GM12875 (cell line): ENCODE data around the gene GNPDA1.

Experiments used
- H3K4me3 ChIP-seq: one replicate; pipeline ENCODE4 v1.5.1; 2011; ENCODE audit warnings: low read depth, low read length, control low read depth
- TF ChIP-seq, protein P1 (sequence below): IDR thresholded peaks from 2 replicates; pipeline ENCODE4 v1.5.1; 2011; ENCODE audit warnings: low read depth, mild to moderate bottlenecking, control low read depth, inconsistent platforms, low read length, moderate library complexity, borderline replicate concordance; ENCODE audit not compliant: insufficient read depth

Gene GNPDA1

DNA sequence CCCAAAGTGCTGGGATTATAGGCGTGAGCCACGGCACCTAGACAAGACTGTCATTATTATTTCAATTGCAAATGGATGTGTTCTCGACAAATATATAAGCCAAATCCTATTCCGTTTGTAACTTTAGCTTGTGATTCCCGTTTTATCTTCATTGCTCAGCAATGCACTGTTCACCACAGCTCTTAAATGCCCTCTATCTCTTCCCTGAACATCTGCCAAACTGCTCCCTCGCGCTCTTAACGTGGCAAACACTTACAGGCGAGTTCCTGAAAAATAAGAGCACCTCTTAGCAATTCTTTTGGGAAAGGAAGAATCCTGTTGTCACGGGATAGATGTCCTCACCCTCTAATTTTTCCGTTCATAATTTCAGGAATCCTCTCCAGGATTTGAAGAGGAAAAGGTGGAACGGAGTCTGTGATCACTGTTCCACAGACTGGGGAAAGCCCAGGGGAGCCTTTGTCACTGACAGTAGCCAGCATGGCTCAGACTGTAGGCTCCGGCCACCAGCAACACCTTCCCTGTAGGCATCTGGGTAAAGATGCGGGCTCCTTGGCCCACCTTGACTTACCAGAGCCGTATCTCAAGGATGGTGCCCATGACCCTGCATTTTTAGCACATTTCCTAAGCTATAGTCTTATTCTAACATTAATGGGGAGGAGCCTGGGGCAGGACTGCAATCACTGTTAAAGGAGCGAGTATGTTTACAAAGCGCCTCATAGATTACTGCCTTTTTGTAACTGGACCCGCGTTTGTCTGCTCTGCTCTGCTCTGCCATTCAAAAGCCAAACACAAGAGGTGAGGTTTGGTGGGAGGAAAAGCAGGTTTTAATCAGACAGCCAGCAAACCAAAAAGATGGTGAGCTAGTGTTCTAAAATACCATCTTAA, 20.2 kb upstream of the GNPDA1 start:
- TF ChIP-seq, protein P1, sequence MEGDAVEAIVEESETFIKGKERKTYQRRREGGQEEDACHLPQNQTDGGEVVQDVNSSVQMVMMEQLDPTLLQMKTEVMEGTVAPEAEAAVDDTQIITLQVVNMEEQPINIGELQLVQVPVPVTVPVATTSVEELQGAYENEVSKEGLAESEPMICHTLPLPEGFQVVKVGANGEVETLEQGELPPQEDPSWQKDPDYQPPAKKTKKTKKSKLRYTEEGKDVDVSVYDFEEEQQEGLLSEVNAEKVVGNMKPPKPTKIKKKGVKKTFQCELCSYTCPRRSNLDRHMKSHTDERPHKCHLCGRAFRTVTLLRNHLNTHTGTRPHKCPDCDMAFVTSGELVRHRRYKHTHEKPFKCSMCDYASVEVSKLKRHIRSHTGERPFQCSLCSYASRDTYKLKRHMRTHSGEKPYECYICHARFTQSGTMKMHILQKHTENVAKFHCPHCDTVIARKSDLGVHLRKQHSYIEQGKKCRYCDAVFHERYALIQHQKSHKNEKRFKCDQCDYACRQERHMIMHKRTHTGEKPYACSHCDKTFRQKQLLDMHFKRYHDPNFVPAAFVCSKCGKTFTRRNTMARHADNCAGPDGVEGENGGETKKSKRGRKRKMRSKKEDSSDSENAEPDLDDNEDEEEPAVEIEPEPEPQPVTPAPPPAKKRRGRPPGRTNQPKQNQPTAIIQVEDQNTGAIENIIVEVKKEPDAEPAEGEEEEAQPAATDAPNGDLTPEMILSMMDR = no peak
- H3K4me3 ChIP-seq = no peak overlapping the region

DNA sequence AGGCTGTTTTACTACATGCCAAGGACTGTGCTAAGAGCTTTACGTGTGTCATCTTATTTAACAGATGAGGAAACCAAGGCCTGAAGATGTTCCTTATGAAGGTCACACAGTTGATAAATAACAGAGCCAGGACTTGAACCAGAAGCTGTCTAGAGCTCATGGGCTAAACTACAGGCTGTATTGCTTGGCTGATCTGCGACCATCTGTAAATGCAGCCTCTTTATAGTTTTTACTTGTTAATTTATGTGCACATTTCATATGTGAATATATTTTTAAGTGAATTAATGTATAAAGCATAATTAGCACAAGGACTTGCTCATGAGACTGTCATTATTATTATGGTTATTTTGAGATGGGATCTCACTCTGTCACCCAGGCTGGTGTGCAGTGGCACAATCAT, 19.3 kb upstream of the GNPDA1 start:
- TF ChIP-seq, protein P1 = no peak
- H3K4me3 ChIP-seq = no peak overlapping the region

DNA sequence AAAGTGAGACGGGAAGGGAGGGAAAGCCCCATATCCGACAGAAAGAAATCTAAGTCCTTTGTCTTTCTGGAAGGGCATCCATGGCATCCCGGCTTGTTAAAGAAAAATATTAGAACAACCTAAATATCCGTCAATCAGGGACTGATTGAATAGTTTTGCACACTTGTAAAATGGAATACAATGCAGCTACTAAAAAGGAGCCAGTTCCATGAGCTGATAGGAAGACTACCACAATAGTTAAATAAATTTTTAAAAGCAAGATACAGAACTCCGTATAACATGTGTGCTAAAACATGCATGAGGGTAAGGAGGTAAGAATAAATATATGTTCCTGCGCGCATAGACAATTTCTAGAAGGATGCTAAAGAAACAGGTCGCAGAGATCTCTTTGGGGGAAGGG, 12.8 kb upstream of the GNPDA1 start:
- TF ChIP-seq, protein P1 = no peak
- H3K4me3 ChIP-seq = no peak overlapping the region

DNA sequence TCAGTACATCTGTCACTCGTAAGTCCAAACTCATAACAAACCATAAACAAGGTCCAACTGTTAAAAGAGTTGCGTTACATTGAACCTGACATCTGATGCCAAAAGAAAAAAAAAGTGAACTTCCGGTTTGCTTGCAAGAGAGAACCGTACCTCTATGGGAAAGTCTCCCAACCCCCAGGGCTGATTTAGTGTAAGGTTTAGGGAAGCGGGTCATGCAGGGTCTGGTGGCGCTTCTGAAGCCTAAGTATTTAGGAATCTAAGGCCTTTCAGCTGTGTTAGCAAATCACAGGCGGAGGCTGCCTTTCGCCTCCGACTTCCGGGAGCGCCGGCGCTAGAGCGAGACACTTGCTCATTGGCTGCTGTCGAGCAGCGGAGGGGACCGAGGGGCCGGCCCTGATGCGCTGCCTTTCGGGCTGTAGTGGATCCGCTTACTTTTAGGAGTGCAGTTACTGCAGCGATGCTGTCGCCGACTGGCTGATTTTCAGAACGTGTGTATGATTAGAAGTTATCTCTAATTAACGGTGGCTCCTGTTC, 12.0 kb upstream of the GNPDA1 start:
- H3K4me3 ChIP-seq = peak overlapping the region; percentile 3
- TF ChIP-seq, protein P1 = no peak

DNA sequence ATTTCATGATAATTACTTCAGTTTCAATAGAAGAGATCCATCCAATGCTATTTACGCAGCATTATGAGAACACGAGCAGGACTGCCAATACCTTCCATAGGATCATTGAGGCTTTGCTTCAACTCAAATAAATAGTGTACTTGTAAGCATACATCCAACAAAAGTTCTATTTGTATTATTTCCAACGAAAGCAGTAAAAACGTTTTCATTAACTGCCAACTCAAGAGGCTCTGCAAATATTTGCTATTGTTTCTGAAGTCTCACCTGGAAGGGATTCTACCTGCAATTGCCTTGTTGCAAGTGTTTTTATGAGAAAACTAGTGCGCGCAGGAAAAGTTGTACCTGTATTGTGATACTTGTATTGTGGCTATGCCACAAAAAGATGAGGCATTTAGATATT, 11.0 kb upstream of the GNPDA1 start:
- no peak overlapping the region for H3K4me3 ChIP-seq

DNA sequence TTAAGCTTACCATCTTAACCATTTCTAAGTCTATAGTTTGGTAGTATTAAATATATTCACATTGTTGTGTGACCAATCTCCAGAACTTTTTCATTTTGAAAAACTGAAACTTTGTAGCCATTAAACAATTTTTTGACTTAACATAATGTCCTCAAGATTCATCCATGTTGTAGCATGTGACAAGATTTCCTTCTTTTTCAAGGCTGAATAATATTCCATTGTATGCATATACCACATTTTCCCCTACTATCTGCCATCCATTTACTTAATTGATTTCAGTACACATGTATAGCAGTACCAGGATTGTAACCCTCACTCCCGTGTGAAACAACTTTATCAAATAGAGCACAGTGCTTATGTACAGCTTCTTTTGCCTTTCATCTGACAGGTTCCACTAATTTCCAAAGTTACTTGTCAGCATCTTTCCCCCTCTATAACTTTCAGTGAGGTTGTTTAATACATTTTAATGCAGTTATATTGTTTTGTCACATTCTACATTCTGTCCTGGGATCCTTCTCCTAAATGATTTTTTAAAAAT, 7.4 kb upstream of the GNPDA1 start:
- TF ChIP-seq, protein P1 = no peak
- H3K4me3 ChIP-seq = no peak overlapping the region

More for the DNA sequence above, 11.0 kb upstream of the GNPDA1 start:
- TF ChIP-seq, protein P1 = no peak

DNA sequence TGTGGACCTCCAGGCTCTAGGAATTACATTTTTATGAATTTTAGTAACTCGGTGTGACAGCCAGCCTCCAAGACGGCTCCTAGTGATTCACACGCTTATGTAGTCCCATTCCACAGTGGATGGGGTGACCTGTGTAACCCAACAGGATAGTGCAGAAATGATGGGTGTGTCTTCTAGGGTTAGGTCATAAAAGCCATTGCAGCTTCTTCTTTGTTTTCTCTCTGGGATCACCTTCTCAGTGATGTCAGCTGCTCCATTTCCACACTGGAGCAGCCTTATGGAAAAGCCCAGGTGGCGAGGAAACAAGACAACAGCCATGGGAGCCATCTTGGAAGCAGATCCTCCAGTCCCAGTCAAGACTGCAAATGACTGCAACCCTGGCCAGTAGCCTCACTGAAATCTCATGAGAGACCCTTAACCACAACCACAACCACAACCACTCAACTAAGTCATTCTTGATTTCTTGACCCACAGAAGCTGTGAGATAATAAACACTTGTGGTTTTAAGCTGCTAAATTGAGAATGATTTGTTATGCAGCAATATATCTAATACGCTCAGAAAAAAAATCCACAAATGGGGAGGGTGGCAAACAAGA, 5.1 kb upstream of the GNPDA1 start:
- H3K4me3 ChIP-seq = no peak overlapping the region
- TF ChIP-seq, protein P1 = no peak
